CD14-positive monocyte (primary cell): Measurements from ENCODE around the gene SLC13A4. TPM values are rescaled to one million over a fixed set of nuclear protein-coding genes. Genes with fewer than 3 reads are reported as not detected.

Source experiments
- DNase-seq, 3 donors: peaks; one replicate each; pipeline ENCODE4 v3.0.0-alpha.2; 2011 to 2022
- H2AFZ ChIP-seq: 2 replicates; pipeline ENCODE4 v1.6.0; 2012; ENCODE audit warnings: mild to moderate bottlenecking, low read depth, low read length, inconsistent platforms; ENCODE audit not compliant: insufficient read depth, poor library complexity, severe bottlenecking
- H3K27ac ChIP-seq, 2 donors: 1 replicate in 1 of 2; 2 replicates in 1 of 2; pipeline ENCODE4 v1.5.1; 2012 to 2013; ENCODE audit warnings: low read length in 2 of 2, control low read depth in 1 of 2, inconsistent platforms in 1 of 2, low read depth in 1 of 2, mild to moderate bottlenecking in 1 of 2
- H3K27me3 ChIP-seq, 2 donors: one replicate each; pipeline versions ENCODE4 v1.6.0 to v1.6.1; 2011 to 2013; ENCODE audit warnings: low read length in 2 of 2; ENCODE audit not compliant: control insufficient read depth in 2 of 2, insufficient read depth in 2 of 2
- H3K36me3 ChIP-seq, 2 donors: replicated peaks in 1 of 2; 1 replicate in 1 of 2; 2 replicates in 1 of 2; pipeline versions ENCODE4 v1.5.1 to v1.6.1; 2012 to 2013; ENCODE audit warnings: low read length in 2 of 2, control low read depth in 1 of 2, inconsistent platforms in 1 of 2, mild to moderate bottlenecking in 1 of 2; ENCODE audit not compliant: insufficient read depth in 2 of 2, control insufficient read depth in 1 of 2
- H3K4me1 ChIP-seq, 2 donors: 1 replicate in 1 of 2; 2 replicates in 1 of 2; pipeline versions ENCODE4 v1.5.1 to v1.6.1; 2012 to 2013; ENCODE audit warnings: low read length in 2 of 2, control low read depth in 1 of 2, inconsistent platforms in 1 of 2, mild to moderate bottlenecking in 1 of 2, moderate library complexity in 1 of 2; ENCODE audit not compliant: insufficient read depth in 2 of 2, control insufficient read depth in 1 of 2
- H3K4me2 ChIP-seq: replicated peaks from 2 replicates; pipeline ENCODE3; 2012; ENCODE audit warnings: low read length, moderate library complexity, mild to moderate bottlenecking; ENCODE audit not compliant: poor library complexity, severe bottlenecking; ENCODE audit errors: extremely low read depth
- H3K4me3 ChIP-seq, 3 experiments: fragments of 200-600 bp in 1 of 3; sonication (generic) in 1 of 3; replicated peaks in 1 of 3; 1 replicate in 2 of 3; 2 replicates in 1 of 3; pipeline ENCODE4 v1.5.1; 2011 to 2013; ENCODE audit warnings: low read length in 3 of 3, mild to moderate bottlenecking in 3 of 3, control low read depth in 2 of 3, low read depth in 2 of 3, inconsistent platforms in 1 of 3, moderate library complexity in 1 of 3
- H3K79me2 ChIP-seq: 2 replicates; pipeline ENCODE4 v1.6.0; 2012; ENCODE audit warnings: mild to moderate bottlenecking, control low read depth, inconsistent platforms, low read length, moderate library complexity; ENCODE audit not compliant: insufficient read depth
- H3K9ac ChIP-seq: 2 replicates; pipeline ENCODE4 v1.6.0; 2017; ENCODE audit warnings: low read length, mild to moderate bottlenecking; ENCODE audit not compliant: insufficient read depth, poor library complexity, severe bottlenecking
- H3K9me3 ChIP-seq, 2 donors: replicated peaks in 1 of 2; 1 replicate in 1 of 2; 2 replicates in 1 of 2; pipeline versions ENCODE4 v1.5.1 to v1.6.1; 2012 to 2013; ENCODE audit warnings: low read length in 2 of 2, control low read depth in 1 of 2; ENCODE audit not compliant: control insufficient read depth in 1 of 2, insufficient read depth in 1 of 2
- H4K20me1 ChIP-seq: 2 replicates; pipeline ENCODE4 v1.6.0; 2012; ENCODE audit warnings: mild to moderate bottlenecking, low read length, control low read depth, moderate library complexity; ENCODE audit not compliant: insufficient read depth
- H3K27ac Mint-ChIP-seq, 7 donors: one replicate each; pipeline ENCODE4 v1.8.0; 2020; ENCODE audit warnings: mild to moderate bottlenecking in 7 of 7, mixed read lengths in 7 of 7, moderate library complexity in 6 of 7, inconsistent platforms in 2 of 7
- H3K27me3 Mint-ChIP-seq, 3 donors: one replicate each; pipeline ENCODE4 v1.8.0; 2021 to 2022; ENCODE audit warnings: low read depth in 3 of 3, mild to moderate bottlenecking in 3 of 3, mixed read lengths in 3 of 3, moderate library complexity in 3 of 3, inconsistent platforms in 1 of 3
- H3K36me3 Mint-ChIP-seq, 2 donors: one replicate each; pipeline ENCODE4 v1.8.0; 2020; ENCODE audit warnings: mixed read lengths in 2 of 2, inconsistent platforms in 1 of 2, mild to moderate bottlenecking in 1 of 2
- H3K4me1 Mint-ChIP-seq: one replicate; pipeline ENCODE4 v1.8.0; 2020; ENCODE audit warnings: mild to moderate bottlenecking, mixed read lengths
- H3K4me3 Mint-ChIP-seq, 2 donors: one replicate each; pipeline ENCODE4 v1.8.0; 2020; ENCODE audit warnings: mild to moderate bottlenecking in 2 of 2, mixed read lengths in 2 of 2, moderate library complexity in 1 of 2
- H3K9me3 Mint-ChIP-seq, 7 donors: one replicate each; pipeline ENCODE4 v1.8.0; 2020 to 2022; ENCODE audit warnings: mixed read lengths in 7 of 7, mild to moderate bottlenecking in 6 of 7, moderate library complexity in 6 of 7, inconsistent platforms in 2 of 7
- CTCF ChIP-seq: fragments of 200-600 bp; IDR thresholded peaks from one replicate; pipeline ENCODE4 v1.8.0; 2022; ENCODE audit warnings: antibody characterized with exemption, mild to moderate bottlenecking
- WGBS: methylation state at CpG from one replicate; pipeline ENCODE4 v1.1.5; 2013; ENCODE audit warnings: missing lambda C conversion rate; ENCODE audit not compliant: insufficient coverage; 5-methylcytosine and 5-hydroxymethylcytosine counted together
- intact Hi-C, 2 donors: fragments of 100-400 bp; cut with micrococcal nuclease; formaldehyde crosslinking; loops; one replicate each; pipeline versions ENCODE4 v1.15.0 to v1.15.1; 2023
- polyA plus RNA-seq, 3 donors: library from polyadenylated mRNA; depleted of rRNA in 1 of 3; unstranded in 2 of 3; stranded (reverse) in 1 of 3; fragments of 300-500 nt in 2 of 3; fragments of >200 nt in 1 of 3; fragmentation: Illumina TruSeq in 2 of 3; gene quantifications; 1 replicate in 2 of 3; 2 replicates in 1 of 3; pipeline ENCODE4 v1.2.3, GENCODE V29; 2012 to 2021

Gene SLC13A4
- polyA plus RNA-seq, 3 donors, result not detected

- no peaks in the 10 kb centered on the region for H3K9me3 ChIP-seq
- no peaks in the 10 kb centered on the region for H3K9me3 Mint-ChIP-seq
- DNase-seq, result peak in 1 of 3 donors; percentile 11
- H3K9ac ChIP-seq, result no peak overlapping the region
- no peaks in the 10 kb centered on the region for H3K27me3 Mint-ChIP-seq
- H3K36me3 Mint-ChIP-seq, result peaks cover 33 to 35% of the 10 kb centered on the region in 2 donors
- H3K27ac Mint-ChIP-seq, result peak overlapping the region in 5 of 7 donors; percentile 38 to 80 (median 74)
- 75% methylated on average over 8 of the region's 15 CpGs for WGBS
- no peak for TF ChIP-seq CTCF
- no peak overlapping the region for H3K4me2 ChIP-seq
- H3K4me1 ChIP-seq, result no peaks in the 10 kb centered on the region
- H3K27me3 ChIP-seq, result no peaks in the 10 kb centered on the region
- no peak overlapping the region for H3K4me3 ChIP-seq
- H2AFZ ChIP-seq, result no peak overlapping the region
- intact Hi-C loops, result no loop called here
- peaks cover 4% of the 10 kb centered on the region for H3K4me1 Mint-ChIP-seq
- no peak overlapping the region for H3K27ac ChIP-seq
- H3K4me3 Mint-ChIP-seq, result no peak overlapping the region
- H3K79me2 ChIP-seq, result no peaks in the 10 kb centered on the region
- no peaks in the 10 kb centered on the region for H4K20me1 ChIP-seq
- peaks cover 28 to 46% of the 10 kb centered on the region in 2 donors for H3K36me3 ChIP-seq
These were observed 77.0 kb downstream of the SLC13A4 start for GRCh38 chr7:135650831-135651573.

- no peak overlapping the region for H3K4me3 Mint-ChIP-seq
- H4K20me1 ChIP-seq, result no peaks in the 10 kb centered on the region
- no peaks in the 10 kb centered on the region for H3K4me1 ChIP-seq
- H3K4me1 Mint-ChIP-seq, result peaks cover 4% of the 10 kb centered on the region
- H2AFZ ChIP-seq, result no peak overlapping the region
- no peak for DNase-seq
- no peak overlapping the region for H3K9ac ChIP-seq
- intact Hi-C loops, result loop anchor here (5.0 to 10.0 kb wide), 2 partner anchors 363 to 366 kb away; no protein-coding TSS in a partner anchor
- no peak overlapping the region for H3K4me2 ChIP-seq
- 85% methylated on average over 4 of the region's 7 CpGs for WGBS
- no peaks in the 10 kb centered on the region for H3K9me3 ChIP-seq
- no peak overlapping the region for H3K4me3 ChIP-seq
- no peaks in the 10 kb centered on the region for H3K27me3 ChIP-seq
- no peak overlapping the region for H3K27ac Mint-ChIP-seq
- peaks cover 54 to 56% of the 10 kb centered on the region in 2 donors for H3K36me3 Mint-ChIP-seq
- H3K27me3 Mint-ChIP-seq, result no peaks in the 10 kb centered on the region
- peaks cover 40 to 74% of the 10 kb centered on the region in 2 donors for H3K36me3 ChIP-seq
- H3K27ac ChIP-seq, result no peak overlapping the region
- no peak for TF ChIP-seq CTCF
- no peaks in the 10 kb centered on the region for H3K9me3 Mint-ChIP-seq
- H3K79me2 ChIP-seq, result no peaks in the 10 kb centered on the region
These were observed 79.8 kb downstream of the SLC13A4 start for GRCh38 chr7:135648235-135648634.
